DOHH2 (cell line): Measurements from ENCODE around the gene RPN2.

Experiments
- H3F3A ChIP-seq: fragments of 200-600 bp; sonication (generic), shearing (Covaris generic); 2 replicates; pipeline ENCODE4 v1.6.0; 2016; ENCODE audit warnings: antibody characterized with exemption, mild to moderate bottlenecking; ENCODE audit not compliant: control insufficient read depth, insufficient read depth
- H3K27ac ChIP-seq: fragments of 200-600 bp; sonication (generic); 2 replicates; pipeline ENCODE4 v1.5.1; 2014; ENCODE audit warnings: low read depth, mild to moderate bottlenecking, low read length, moderate library complexity
- H3K27me3 ChIP-seq: fragments of 200-600 bp; sonication (generic); 2 replicates; pipeline ENCODE4 v1.6.1; 2014; ENCODE audit warnings: mild to moderate bottlenecking, low read length, mixed read lengths; ENCODE audit not compliant: control insufficient read depth
- H3K36me3 ChIP-seq: fragments of 200-600 bp; sonication (generic); 2 replicates; pipeline ENCODE4 v1.6.1; 2014; ENCODE audit warnings: mild to moderate bottlenecking, low read length, moderate library complexity, mixed read lengths; ENCODE audit not compliant: control insufficient read depth
- H3K4me1 ChIP-seq: fragments of 200-600 bp; sonication (generic); 2 replicates; pipeline ENCODE4 v1.6.1; 2014; ENCODE audit warnings: mild to moderate bottlenecking, low read length, mixed read lengths; ENCODE audit not compliant: control insufficient read depth
- H3K4me2 ChIP-seq: fragments of 200-600 bp; sonication (generic); 2 replicates; pipeline ENCODE4 v1.6.0; 2014; ENCODE audit warnings: mild to moderate bottlenecking, low read length, moderate library complexity
- H3K4me3 ChIP-seq: fragments of 200-600 bp; sonication (generic); 2 replicates; pipeline ENCODE4 v1.5.1; 2014; ENCODE audit warnings: mild to moderate bottlenecking, low read length, mixed read lengths
- H3K79me2 ChIP-seq: fragments of 200-600 bp; sonication (generic); 2 replicates; pipeline ENCODE4 v1.6.1; 2014; ENCODE audit warnings: mild to moderate bottlenecking, low read length, mixed read lengths; ENCODE audit not compliant: control insufficient read depth
- H3K9me2 ChIP-seq: fragments of 200-600 bp; sonication (generic); replicated peaks from 2 replicates; pipeline ENCODE4 v1.6.1; 2014; ENCODE audit warnings: mild to moderate bottlenecking, low read length, mixed read lengths; ENCODE audit not compliant: control insufficient read depth
- H3K9me3 ChIP-seq: fragments of 200-600 bp; sonication (generic); 2 replicates; pipeline ENCODE4 v1.6.1; 2014; ENCODE audit warnings: antibody characterized with exemption, low read length, mixed read lengths; ENCODE audit not compliant: control insufficient read depth, insufficient read depth
- H4K20me1 ChIP-seq: fragments of 200-600 bp; sonication (generic); 2 replicates; pipeline ENCODE4 v1.6.0; 2014; ENCODE audit warnings: low read depth, mild to moderate bottlenecking, antibody characterized with exemption, low read length, moderate library complexity; ENCODE audit not compliant: control insufficient read depth, insufficient read depth
- EZH2phosphoT487 ChIP-seq: fragments of 200-600 bp; sonication (generic); IDR thresholded peaks from 2 replicates; pipeline ENCODE4 v1.6.1; 2017; ENCODE audit warnings: borderline replicate concordance, mild to moderate bottlenecking, antibody characterized with exemption, low read length, moderate library complexity, mixed read lengths
- TF ChIP-seq, protein P1 (sequence below): fragments of 200-600 bp; sonication (generic); IDR thresholded peaks from one replicate; pipeline ENCODE4 v1.5.1; 2014; ENCODE audit warnings: antibody characterized with exemption, mild to moderate bottlenecking, low read depth, low read length; ENCODE audit not compliant: poor library complexity, severe bottlenecking

Gene RPN2

GRCh38 chr20:37190354-37191112 is 11.4 kb downstream of the RPN2 start:
- H3K4me3 ChIP-seq = no peak overlapping the region
- peaks cover 28% of the 10 kb centered on the region for H4K20me1 ChIP-seq
- H3F3A ChIP-seq = peaks cover 8% of the 10 kb centered on the region
- peaks cover 76% of the 10 kb centered on the region for H3K36me3 ChIP-seq
- H3K9me3 ChIP-seq = no peaks in the 10 kb centered on the region
- H3K27ac ChIP-seq = no peak overlapping the region
- no peaks in the 10 kb centered on the region for H3K9me2 ChIP-seq
- H3K27me3 ChIP-seq = no peaks in the 10 kb centered on the region
- H3K4me1 ChIP-seq = peaks cover 34% of the 10 kb centered on the region
- TF ChIP-seq EZH2phosphoT487 = no peak
- TF ChIP-seq, protein P1, sequence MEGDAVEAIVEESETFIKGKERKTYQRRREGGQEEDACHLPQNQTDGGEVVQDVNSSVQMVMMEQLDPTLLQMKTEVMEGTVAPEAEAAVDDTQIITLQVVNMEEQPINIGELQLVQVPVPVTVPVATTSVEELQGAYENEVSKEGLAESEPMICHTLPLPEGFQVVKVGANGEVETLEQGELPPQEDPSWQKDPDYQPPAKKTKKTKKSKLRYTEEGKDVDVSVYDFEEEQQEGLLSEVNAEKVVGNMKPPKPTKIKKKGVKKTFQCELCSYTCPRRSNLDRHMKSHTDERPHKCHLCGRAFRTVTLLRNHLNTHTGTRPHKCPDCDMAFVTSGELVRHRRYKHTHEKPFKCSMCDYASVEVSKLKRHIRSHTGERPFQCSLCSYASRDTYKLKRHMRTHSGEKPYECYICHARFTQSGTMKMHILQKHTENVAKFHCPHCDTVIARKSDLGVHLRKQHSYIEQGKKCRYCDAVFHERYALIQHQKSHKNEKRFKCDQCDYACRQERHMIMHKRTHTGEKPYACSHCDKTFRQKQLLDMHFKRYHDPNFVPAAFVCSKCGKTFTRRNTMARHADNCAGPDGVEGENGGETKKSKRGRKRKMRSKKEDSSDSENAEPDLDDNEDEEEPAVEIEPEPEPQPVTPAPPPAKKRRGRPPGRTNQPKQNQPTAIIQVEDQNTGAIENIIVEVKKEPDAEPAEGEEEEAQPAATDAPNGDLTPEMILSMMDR = no peak
- no peak overlapping the region; the same call in 1 of the 2 replicates for H3K4me2 ChIP-seq
- peaks cover 95% of the 10 kb centered on the region for H3K79me2 ChIP-seq

DNA sequence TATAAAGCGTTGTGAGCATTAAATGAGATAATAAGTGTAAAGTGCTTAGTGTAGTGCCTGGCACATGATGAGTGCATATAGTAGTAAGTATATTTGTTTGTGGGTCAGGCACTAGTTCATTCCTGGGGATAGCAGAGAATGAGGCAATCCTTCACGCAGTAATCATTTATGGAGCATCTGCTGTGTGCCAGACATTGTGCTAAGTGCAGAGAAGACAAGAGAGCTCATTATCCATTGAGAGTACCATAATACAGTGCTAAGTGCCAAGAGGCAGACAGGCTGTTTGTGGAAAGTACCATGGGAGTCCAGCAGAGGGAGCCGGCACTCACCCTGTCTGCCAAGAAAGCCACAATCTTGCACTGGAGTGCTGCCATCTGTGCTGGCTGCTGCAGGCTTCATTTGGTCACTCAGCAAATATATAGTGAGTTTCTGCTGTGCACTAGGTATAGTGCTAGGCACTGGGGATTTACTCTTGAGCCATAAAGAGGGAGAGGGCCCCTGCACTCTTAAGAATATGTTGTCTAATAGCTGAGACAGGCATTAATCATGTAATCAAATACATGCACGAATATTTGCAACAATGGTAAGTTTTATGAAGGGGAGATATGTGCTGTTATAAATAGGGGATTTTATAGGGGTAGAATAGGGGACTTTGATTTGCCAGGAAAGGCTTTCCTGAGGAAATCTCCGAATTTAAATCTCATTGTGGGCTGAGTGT is 13.2 kb downstream of the RPN2 start:
- no peaks in the 10 kb centered on the region for H3K9me3 ChIP-seq
- TF ChIP-seq EZH2phosphoT487 = no peak
- TF ChIP-seq, protein P1 = peak; percentile 87
- H3K4me1 ChIP-seq = peaks cover 34% of the 10 kb centered on the region
- peaks cover 8% of the 10 kb centered on the region for H3F3A ChIP-seq
- no peaks in the 10 kb centered on the region for H3K27me3 ChIP-seq
- H4K20me1 ChIP-seq = peaks cover 29% of the 10 kb centered on the region
- H3K4me2 ChIP-seq = no peak overlapping the region
- no peak overlapping the region for H3K4me3 ChIP-seq
- H3K9me2 ChIP-seq = no peaks in the 10 kb centered on the region
- peaks cover 78% of the 10 kb centered on the region for H3K36me3 ChIP-seq
- H3K27ac ChIP-seq = no peak overlapping the region
- peaks cover 98% of the 10 kb centered on the region for H3K79me2 ChIP-seq

DNA sequence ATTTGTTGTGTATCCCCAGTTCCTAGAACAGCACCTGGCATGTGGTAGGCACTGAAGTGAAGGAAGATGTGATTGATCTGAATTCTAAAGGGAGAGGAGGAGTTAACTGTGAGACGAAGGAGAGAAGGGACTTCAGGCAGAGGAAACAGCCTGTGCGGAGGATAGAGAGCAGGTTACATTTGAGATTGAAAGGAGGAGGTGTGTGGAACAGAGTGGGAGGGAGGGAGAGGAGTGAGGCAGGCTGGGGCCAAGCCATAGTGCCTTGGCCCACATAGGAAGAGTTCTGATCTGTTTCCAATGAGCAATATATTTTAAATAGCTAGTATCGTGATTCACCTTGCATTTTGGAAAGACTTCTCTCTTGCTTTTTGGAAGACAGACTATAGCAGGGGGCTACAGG is 14.1 kb downstream of the RPN2 start:
- Histone ChIP-seq H4K20me1 (peaks cover 29% of the 10 kb centered on the region), H3K9me2 (no peaks in the 10 kb centered on the region), H3K27me3 (no peaks in the 10 kb centered on the region), H3K27ac (no peak overlapping the region), H3K4me2 (no peak overlapping the region), H3K4me1 (peaks cover 34% of the 10 kb centered on the region), H3F3A (peaks cover 8% of the 10 kb centered on the region), H3K9me3 (no peaks in the 10 kb centered on the region), H3K79me2 (peaks cover 100% of the 10 kb centered on the region), H3K4me3 (no peak overlapping the region), H3K36me3 (peaks cover 81% of the 10 kb centered on the region)
- TF ChIP-seq, protein P1 = no peak
- no peak for TF ChIP-seq EZH2phosphoT487
